Renal pelvis (tissue), 4 donors: ENCODE data around the gene TMEM121. TPM values are rescaled to one million over a fixed set of nuclear protein-coding genes. Genes with fewer than 3 reads are reported as not detected.
"Not testable (repeated sequence)": the region's sequence is repeated elsewhere in the genome, so short reads cannot be mapped to it uniquely, and the experiment has no call there.

Source experiments
- DNase-seq: peaks from one replicate; pipeline ENCODE4 v3.0.0-alpha.2; 2013
- polyA plus RNA-seq, 3 donors: library from polyadenylated mRNA; unstranded; fragments of 120-200 nt; gene quantifications; one replicate each; pipeline ENCODE4 v1.2.1, GENCODE V29; 2013; ENCODE audit not compliant: insufficient read length in 3 of 3

Gene TMEM121
- polyA plus RNA-seq, 3 donors, result 4.9 to 6.6 (median 5.4) TPM

DNA sequence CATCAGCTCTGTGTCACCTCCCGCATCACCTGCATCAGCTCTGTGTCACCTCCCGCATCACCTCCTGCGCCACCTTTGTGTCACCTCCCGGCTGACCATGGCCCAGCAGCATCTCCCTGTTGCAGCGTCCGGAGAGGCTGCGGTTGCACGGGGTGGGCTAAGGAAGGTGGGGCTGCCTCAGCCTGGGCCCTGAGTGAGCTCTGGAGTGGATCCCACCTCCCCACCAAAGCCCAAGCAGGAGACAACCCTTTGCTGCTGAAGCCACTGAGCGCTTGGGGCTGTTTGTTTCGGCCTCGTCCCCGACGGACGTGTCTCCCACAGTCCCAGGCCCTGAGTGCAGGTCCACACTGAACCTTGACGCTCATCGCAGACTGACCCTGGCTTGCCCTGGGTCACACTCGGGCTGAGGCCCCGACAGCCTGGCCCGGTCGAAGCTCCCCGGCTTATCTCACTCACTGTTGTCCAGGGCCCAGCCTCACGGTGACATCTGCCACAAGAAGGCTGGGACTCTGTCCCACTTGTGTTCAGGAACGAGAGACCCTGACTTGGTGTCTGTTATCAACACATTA, 12.2 kb downstream of the TMEM121 start:
- no peak for DNase-seq

DNA sequence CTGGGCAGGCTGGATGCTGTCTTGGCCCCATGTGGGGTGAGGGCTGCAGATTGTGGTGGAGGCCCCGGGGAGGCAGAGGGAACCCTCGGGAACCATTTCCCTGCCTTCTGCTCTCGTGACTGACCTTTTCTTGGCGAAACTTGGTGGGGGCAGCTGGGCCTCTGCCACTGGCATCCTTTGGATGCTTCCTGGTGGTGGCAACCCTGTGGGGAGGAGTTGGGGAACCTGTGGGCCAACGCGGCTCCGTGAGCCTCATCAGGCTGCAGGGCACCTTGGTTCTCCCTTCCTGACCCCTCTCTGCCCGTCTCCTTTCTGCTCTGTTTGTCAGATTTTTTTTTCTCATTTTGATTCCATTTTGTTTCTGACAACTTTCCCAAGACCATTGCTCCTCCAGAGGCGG, 14.4 kb downstream of the TMEM121 start:
- DNase-seq, result no peak

DNA sequence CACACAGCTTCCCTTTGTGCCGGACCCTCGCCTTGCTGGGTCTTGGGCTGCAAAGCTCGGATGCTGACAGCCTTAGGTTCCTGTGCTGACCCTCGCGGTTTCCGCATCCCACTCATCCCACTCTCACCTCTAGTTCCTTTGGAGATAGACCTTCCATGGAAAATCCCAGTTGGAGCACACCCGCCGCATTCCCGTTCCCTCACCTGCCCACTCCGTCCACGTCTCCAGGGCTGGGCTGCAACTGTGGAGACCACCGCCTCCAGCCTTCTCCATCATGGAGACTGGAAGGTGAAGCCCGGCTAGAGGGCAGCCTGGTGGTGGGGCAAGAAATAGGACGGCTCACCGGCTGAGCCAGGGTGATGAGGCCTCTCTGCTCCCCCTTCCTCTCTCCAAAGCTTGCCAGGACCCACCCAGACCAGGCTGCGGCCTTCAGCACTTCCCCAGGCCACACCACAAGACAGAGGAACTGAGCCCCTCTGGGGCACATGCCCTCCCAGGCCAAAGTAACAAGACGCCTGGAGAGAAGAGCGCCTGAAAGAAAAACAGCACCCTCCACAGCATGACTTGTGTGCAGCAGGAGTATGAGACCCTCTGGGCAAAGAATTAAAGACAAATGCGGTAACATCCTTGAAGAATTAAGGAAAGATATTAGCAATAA, 15.0 kb downstream of the TMEM121 start:
- DNase-seq, result no peak

DNA sequence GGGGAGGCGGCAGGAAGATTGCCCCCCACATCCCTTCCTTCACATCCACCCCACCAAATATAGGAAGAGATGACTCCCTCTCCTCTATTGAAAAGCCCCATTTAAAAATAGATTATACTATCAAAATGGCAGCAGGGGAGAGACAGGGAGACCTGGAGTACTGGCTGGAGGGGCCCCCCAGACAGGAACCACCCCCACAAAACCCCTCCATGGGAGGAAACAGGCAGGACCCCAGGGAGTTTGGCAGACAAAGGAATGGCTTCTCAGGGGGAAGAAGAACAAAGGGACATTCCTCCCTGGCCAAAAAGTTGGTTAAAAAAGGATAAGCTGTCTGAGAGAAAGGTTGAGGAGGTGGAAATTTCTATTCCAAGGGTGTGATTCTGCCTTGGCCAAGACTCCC, 19.3 kb downstream of the TMEM121 start:
- not testable (repeated sequence) for DNase-seq

DNA sequence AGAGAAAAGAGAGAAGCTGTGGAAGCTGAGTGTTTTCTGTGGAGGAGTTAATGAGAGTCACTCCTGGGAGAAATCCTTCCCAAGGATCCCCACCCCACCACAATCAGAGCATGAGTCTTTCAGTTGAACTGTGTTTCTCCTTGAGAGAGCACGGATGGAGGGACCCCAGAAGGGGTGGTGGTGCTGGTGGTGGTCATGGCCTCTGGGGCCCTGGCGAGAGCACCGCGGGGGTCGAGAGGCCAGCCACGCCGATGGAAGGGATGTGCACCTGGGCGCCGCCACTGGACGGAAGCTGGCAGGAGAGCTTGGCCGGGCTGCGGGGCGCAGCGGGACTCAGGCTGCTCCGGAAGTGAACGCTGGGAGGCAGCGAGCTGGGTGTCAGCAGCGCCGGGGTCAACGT, 20.0 kb downstream of the TMEM121 start:
- DNase-seq, result not testable (repeated sequence)

DNA sequence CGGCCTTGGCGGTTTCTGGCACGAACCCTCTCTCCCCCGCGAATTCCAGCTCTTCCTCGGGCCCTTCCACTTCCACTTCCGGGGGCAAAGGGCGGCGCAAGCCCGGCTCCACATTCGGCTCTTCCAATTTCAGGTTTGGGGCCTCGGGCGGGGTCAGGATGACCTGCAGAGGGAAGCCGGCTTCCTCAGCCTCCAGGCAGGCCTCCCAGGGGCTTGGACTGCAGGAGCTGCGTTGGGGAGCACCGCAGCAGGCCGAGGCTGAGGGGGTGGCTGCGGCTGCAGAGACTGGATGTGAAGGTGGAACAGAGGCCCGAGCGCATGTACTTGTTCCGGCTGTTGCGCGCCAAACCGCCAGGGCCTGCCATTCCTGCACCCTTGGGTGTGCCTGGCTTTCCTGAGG, 20.7 kb downstream of the TMEM121 start:
- DNase-seq, result not testable (repeated sequence)

DNA sequence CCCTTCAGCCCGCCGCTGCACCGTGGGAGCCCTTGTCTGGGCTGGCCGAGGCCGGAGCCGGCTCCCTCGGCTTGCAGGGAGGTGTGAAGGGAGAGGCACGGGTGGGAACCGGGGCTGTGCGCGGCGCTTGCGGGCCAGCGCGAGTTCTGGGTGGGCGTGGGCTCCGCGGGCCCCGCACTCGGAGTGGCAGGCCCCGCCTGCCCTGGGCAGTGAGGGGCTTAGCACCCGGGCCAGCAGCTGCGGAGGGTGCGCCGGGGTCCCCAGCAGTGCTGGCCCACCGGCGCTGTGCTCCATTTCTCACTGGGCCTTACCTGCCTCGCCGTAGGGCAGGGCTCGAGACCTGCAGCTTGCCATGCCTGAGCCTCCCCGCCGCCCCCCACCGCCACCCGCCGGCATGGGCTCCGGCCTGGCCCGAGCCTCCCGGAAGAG, 21.4 kb downstream of the TMEM121 start:
- no peak for DNase-seq

DNA sequence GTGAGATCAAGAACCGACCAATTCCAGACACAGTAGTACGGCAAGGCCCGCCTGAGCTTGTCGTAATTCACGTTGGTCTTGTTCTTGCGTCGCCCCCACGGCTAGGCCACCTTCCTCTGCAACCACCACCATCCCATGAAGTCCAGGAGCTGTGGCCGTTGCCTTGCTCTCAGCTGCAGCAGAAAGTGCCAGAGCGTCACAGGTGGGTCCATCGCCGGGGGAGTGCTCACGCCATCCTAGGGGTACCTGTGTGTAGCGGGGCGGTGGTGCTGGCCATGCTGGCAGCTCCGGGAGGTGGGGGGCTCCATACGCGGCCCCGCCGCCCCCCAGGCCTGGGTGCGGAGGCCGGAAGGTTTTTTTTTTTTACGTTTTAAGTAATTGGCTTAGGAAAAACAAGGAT, 23.1 kb downstream of the TMEM121 start:
- DNase-seq, result no peak

DNA sequence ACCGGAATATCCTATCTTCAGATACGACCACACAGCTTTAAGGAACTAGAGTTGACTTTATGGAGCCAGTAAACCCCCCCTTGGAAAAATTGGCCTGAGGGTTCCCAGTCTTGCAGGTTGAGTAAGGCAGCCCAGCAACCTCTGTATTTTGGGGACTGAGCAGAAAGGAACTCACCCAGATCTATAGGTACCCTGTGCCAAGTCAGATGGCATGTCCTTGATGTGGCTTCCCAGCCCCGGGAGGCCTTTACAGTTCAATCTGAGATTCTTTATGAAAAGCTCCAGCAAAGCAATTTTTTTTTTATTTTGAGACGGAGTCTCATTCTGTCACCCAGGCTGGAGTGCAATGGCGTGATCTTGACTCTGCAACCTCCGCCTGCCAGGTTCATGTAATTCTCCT, 27.6 kb downstream of the TMEM121 start:
- DNase-seq, result no peak

DNA sequence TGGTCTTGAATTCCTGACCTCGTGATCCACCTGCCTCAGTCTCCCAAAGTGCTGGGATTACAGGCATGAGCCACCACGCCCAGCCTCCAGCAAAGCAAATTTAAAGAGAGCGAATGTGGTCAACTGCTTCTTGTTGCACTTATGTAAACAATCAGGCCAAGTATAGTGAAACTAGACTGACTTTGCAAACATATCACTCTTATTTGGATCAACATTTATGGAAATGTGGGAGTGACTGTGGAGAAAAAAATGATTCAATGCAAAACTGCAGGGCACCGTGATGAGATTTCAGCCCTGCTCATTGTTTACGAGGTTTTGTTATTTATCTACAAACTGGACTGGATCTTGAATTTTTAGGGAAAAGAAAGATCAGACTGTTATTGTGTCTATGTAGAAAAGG, 28.1 kb downstream of the TMEM121 start:
- DNase-seq, result no peak

DNA sequence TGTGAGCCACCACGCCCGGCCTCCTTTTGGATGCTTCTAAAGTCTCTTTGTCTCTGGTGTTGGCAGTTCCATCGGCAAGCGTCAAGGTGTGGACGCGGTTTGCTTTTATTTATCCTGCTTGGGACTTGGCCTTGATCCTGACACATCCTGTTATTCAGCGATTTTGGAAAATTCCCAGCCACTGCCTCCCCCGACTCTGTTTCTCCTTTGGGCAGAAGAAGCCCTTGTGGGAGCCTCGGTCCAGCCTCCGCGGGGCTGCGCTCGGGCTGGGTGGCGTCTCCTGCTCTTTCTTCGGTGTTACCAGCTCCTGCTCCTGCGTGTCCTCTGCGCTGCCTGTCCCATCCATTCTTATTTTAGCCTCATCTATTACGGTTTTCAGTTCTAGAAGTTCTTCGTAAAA, 31.3 kb downstream of the TMEM121 start:
- not testable (repeated sequence) for DNase-seq

DNA sequence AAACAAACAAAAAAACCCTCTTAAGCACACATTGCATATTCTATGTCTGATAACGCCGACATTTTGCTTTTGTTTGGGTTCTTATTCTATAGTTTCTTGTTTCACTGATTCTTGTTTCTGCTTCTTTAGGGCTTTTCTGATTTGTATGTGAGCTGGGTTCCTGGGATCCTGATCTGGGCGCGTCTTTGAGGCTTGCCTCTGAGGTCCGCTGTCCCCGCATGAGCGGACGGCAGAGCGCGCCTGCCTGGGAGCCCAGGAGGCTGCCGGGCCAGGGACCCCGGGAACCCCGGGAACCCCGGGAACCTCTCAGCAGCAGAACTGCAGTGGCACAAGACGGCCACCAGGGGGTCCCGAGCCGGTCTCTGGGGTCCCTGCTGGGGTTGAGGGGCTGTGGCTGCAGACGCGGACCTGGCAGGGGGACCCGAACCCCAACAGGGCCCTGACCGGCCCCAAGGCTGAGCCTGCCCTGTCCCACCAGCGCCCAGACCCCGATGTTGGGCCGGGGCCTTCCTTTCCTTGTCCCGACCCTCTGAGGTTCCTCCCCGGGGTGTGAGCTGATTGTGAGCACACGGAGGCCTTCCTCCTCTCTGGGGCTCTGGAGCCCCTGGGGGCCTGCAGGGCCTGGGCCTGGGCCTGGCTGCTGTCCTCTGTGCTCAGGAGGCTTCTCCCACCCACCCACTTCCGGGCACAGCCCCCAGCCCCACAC, 32.2 kb downstream of the TMEM121 start:
- DNase-seq, result not testable (repeated sequence)

DNA sequence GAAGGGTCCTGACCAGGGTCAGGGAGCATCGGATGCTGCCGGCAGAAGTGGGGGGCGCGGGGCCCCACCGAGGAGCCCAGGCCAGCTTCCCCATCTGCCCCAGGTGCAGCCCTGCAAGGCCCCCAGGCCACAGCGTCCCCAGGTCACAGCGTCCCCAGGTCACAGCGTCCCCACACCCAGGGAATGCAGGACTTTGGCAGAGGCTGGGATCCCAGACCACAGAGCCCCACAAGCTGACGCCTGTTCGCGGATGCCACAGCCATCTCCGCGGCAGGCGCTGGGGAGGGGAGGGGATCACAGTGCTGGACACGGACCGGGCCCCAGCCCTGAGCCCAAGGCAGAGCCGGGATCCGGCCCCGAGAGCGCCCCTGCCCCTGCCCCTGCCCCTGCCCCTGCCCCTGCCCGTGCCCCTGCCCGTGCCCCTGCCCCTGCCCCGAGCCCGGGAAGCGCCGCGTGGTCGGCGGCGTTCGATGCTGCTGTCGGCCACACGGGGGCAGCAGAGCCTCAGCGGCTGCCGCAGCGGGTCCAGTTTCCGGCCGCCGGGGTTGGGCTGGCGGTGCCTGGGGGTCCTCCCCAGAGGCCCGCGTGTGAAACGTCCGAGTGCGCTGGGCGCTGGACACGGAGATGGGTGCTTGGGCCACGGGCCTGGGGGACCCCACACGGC, 33.1 kb downstream of the TMEM121 start:
- not testable (repeated sequence) for DNase-seq

DNA sequence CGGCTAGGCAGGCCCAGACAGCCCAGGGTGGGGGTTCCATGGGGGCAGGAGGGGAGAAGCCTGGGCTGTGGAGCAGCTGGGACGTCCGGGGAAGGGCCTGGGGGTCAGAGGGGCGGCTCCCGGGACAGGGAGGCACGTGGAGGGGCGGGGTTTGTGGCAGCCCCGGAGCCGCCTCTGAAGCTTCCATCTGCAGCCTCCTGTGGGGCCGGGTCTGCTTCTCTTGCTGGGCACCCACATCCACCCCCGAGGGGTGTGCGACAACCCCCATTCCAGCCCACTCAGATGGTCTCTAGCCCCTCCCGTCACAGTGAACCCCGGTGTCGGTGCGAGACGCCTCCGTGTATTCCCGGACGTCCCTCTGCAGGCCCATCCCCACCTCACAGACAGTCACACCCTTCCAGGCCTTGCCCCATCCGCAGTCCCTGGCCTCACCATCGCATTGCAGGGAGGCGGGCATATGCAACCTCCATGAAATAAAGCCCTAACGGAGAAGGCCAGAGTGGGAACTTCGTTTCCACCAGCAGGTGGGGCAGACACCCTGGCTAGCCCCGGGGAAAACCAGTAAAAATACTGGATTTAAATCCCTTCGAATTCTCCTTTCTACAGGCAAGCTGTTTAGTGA, 33.8 kb downstream of the TMEM121 start:
- not testable (repeated sequence) for DNase-seq

DNA sequence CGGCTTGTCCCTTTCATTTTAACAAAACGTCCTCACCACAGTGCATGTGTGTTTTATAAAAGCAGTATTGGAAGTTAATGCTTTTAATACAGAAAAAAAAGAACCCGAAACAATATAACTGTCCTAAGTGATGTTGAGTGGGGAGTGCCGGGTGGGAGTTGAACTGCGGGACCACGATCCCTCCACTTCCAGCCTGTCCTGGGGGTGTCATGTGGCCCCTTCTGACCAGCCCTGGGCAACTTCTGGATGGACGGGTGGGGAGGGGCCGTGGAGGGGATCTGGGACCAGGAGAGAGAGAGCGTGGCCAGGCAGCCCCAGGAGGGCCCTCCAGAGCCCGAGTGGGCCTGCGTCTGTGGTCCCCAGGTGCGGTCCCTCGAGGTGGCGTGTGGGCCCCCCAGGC, 35.0 kb downstream of the TMEM121 start:
- not testable (repeated sequence) for DNase-seq

DNA sequence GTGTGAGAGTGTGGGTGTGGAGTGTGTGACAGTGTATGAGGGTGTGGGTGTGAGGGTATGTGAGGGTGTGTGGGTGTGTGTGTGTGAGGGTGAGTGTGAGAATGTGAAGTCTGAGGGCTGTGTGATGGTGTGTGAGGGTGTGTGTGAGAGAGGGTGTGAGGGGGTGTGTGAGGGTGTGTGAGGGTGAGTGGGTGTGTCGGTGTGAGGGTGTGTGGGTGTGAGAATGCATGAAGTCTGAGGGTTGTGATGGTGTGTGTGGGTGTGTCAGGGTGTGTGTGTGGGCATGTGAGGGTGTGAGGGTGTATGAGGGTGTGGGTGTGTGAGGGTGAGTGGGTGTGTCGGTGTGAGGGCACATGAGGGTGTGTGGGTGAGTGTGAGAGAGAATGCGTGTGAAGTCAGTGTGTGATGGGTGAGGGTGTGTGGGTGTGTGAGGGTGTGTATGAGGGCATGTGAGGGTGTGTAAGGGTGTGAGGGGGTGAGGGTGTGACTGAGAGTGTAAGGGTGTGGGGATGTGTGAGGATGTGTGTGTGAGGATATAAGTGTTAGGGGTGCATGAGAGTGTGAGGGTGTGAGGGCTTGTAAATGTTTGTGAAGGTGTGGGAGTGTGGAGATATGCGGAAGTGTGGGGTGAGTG, 36.4 kb downstream of the TMEM121 start:
- DNase-seq, result no peak

DNA sequence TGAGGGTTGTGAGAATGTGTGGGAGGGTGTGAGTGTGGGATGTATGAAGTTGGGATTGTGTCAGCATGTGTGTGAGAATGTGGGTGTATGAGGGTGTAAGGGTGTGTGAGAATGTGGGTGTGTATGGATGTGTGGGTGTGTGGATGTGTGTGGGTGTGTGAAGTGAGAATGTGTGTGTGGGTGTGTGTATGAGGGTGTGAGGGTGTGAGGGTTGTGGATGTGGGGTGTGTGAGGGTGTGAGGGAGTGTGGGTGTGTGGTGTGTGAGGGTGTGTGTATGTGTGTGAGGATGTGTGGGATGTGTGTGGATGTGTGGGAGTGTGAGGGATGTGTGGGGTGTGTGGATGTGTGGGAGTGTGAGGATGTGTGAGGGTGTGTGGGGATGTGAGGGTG, 37.0 kb downstream of the TMEM121 start:
- DNase-seq, result no peak

DNA sequence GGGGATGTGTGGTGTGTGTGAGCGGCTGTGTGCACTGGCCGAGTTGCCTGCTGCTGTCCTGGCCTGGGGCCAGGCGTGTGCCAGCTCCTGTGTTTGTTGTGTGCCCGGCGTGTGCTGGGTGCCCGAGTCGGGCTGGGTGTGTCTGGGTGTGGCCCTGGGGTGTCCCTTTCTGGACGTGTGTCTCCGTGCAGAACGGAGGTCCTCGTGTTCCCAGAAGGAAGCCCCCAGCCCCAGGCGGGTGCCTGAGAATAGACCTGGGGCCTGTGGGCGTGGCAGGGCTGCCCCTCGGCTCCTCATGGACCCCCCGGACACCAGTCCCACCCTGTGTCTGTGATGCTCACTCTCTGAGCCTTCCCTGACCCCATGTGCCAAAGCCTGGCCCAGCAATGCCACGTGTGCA, 38.2 kb downstream of the TMEM121 start:
- not testable (repeated sequence) for DNase-seq

DNA sequence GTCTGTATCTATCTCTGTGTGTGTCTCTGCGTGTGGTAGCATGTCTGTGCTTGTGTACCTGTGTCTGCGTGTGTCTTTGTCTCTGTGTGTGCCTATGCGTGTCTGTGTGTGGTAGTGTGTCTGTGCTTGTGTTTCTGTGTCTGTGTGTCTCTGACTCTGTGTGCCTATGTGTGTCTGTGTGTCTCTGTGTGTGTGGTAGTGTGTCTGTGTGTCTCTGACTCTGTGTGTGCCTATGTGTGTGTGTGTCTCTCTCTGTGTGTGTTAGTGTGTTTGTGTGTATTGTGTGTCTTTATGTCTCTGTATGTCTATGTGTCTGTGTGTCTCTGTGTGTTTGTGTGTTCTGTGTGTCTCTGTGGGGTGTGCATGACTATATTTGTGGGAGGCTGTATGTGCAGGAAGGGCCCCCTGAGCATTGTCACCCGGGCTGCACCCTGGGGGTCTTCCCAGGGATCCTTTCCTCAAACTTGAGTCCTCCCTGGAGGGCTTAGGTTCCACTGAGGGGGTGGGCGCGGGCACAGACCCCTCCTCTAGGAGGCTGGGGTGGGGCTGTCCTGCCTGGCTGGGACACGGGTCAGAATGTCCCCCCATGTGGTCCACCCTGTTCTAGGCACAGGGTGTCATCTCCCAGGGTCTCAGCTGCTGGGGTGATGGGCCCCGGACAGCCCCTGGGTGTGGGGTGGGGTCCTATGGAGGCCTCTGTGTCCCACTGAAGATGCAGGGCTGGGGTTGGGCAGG, 39.0 kb downstream of the TMEM121 start:
- DNase-seq, result not testable (repeated sequence)

DNA sequence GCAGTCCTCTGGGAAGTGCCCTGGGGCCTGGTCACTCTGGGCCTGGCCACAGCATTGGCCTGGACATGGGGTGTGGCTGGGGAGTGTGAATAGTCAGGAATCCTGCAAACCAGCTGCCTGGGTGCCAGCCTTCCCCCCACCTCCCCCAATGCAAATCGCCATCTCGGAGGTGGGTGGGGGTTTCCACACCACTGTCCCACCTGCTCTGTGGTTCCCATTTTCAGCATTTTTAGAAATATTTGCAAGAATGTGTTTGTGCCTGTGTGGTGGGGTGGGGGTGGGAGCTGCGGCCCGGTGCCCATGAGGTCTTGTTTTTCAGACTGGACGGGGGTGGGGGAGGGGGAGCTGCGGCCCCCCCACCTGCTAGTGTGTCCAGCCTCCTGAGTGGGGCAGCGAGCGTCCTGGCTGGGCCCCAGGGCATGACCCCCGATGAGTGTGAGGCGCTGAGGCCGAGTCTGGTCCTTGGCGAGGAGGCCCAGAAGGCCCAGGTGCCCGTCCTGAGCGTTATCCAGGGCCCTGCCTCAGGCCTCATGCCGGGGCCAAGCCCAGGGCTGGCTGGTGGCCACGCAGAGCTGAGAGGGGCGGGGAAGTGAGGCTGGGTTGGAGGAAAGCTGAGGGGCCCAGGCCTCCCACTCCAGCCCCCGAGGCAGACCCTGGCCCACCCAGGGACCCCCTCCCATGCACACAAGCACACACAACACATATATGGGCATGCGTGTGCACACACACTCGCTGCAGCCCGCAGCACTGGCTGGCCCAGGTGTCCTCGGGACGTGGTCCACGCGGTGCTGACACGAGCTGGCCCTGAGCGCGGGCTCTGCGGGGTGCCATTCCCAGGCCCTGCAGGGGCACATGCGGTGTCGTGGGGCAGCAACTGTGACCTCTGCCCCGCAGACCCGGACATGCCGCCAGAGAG, 40.1 kb downstream of the TMEM121 start:
- not testable (repeated sequence) for DNase-seq
